ENCODE measurements around the gene BTAF1.
"Not testable (repeated sequence)": the region's sequence is repeated elsewhere in the genome, so short reads cannot be mapped to it uniquely, and the experiment has no call there.

The BTAF1 gene

GRCh38 chr10:91923371-91924211 lies at the start of gene BTAF1:
BTAF1 (plus strand) TSS chr10:91923770; CDS start chr10:91924077, 307 bp downstream.
- peak; percentile 88 for DNase-seq (ENCODE audit: low read depth)

DNA sequence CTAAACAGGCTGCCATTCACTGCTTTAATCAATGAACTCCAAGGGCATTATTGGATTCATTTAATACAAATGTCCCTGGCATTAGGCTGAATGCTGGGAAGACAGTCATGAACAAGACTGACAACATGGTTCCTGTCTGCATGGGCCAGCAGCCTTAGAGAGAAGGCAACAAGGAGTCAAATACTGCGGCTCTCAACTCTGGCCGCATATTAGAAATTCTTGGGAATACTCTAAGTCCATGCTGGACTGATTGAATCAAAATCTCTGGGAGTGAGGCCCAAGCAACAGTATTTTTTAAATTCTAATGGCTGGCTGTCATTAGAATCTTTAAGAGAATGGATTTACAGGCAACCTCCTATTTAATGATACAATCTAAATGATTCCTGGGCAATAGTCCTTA lies 48.4 kb upstream of the BTAF1 start:
- DNase-seq (ENCODE audit: low read depth): no peak

DNA sequence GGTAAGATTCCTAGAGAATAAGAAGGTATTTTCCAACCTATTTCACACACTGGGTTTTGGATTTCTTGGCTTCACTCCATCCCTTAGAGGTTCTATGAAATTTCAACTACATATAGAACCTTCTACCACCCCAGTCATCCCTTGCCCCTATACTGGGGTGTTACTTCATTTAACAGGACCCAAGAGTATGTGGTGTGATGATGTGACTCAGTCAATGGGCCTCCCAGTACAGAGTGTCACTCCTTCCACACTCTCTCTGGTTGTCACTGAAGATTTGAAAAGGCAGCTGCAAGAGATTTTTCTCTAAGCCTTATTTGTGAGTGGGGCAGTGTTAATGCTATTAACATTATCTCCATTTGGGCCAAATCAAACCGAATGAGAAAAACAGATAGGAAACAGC lies 47.8 kb upstream of the BTAF1 start:
- DNase-seq (ENCODE audit: low read depth): no peak

- DNase-seq (ENCODE audit: low read depth): no peak
These were observed 43.9 kb upstream of the BTAF1 start for GRCh38 chr10:91879515-91880170.

DNA sequence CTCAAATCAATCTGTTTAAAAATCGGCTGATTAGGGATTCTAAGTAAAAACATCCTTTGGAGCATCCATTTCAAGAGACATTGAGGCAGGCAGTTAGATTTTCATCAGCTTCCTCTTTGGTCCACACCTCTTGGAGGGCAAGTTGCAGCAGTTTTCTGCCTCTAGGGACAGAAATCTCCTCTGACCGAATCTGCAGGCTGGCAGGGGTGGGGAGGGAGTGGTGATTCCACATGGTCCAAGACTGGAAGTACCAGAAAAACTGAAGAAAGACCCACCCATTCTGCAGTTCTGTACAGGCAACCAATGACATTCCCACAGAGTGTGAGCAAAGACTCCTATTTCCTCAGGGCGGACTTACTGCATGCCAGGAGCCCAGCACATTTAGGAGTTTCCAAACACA lies 43.3 kb upstream of the BTAF1 start:
- DNase-seq (ENCODE audit: low read depth): no peak

DNA sequence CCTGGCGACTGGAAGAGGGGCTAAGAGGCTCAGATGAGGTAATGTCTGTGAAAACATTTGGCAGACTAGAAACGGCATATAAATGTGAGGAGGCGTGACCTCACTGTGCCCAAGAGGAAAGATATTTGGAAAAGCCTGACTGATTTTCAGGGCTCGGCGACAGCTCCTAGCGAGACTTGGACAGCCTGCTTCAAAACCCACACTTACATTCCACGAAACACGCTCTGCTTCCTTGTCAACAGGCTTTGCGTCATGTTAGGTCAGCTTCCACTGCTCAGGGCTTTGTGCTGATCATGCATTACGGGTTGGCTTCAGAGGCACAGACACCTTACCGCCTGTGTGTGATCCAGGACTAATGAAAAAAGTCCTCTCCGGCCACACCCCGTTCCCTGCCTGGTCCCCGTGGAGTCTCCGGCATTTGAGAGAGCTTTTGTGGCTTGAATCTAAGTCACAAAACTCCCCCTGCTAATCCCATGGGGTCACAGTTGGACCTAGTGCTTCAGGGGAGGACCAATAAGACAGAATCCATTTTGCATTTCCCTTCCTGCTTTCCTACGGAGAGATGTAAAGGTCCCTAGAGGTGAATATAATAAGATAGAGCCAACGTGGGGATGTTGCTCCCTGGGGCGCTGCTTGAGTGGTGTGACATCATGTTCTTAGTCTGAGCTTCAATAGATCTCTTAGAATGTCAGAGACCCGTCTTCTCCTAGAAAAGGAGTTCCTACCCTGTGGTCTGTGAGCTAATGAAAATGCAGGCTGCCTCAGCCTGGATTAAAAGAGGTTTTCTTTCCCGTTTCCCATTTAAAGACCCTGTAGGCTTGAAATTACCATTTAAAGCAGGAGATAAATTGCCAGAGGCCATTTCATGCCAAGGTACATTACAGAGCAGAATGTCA lies 39.8 kb upstream of the BTAF1 start:
- DNase-seq (ENCODE audit: low read depth): no peak

DNA sequence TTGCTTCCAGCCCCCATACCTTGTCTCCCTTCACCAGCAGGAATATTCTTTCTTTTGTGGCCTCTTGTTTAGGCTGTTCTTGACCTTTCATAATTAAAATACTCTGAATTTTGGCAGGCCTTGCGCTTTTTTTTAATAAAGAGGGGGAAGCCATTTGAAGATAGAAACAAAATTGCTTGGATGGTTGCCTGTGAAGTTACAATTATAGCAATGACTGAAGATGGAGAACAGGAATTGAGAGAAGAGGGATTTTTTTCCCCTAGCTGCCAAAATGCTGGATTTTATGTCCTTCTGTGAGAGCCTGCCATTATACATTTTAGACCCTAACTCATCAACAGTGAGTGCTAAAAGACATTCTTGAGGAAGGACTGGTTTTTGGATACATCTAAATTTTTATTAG lies 39.0 kb upstream of the BTAF1 start:
- DNase-seq (ENCODE audit: low read depth): no peak

- DNase-seq (ENCODE audit: low read depth): no peak
These were observed 38.0 kb upstream of the BTAF1 start for GRCh38 chr10:91885362-91886079.

- DNase-seq (ENCODE audit: low read depth): no peak
These were observed 36.7 kb upstream of the BTAF1 start for GRCh38 chr10:91886954-91887271.

- peak; percentile 14 for DNase-seq (ENCODE audit: low read depth)
These were observed 36.1 kb upstream of the BTAF1 start for GRCh38 chr10:91887272-91888076.

- no peak for DNase-seq (ENCODE audit: low read depth)
These were observed 32.2 kb upstream of the BTAF1 start for GRCh38 chr10:91891125-91892001.

DNA sequence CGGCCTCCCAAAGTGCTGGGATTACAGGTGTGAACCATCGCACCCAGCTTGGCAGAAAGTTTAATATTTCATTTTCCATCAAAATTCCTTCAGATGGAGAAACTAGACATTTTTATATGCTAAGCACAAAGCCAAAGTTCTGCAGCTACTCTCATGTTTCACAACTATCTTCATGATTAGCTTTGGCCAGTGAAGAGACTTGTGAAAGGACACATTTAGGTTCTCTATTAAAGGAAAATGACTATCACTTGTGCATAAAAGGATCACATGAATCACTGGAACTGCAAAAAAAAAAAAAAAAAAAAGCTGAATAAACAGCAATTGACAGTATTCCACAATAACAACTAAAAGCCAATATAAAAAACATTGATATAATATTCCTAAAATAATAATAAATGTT lies 30.5 kb upstream of the BTAF1 start:
- DNase-seq (ENCODE audit: low read depth): no peak

DNA sequence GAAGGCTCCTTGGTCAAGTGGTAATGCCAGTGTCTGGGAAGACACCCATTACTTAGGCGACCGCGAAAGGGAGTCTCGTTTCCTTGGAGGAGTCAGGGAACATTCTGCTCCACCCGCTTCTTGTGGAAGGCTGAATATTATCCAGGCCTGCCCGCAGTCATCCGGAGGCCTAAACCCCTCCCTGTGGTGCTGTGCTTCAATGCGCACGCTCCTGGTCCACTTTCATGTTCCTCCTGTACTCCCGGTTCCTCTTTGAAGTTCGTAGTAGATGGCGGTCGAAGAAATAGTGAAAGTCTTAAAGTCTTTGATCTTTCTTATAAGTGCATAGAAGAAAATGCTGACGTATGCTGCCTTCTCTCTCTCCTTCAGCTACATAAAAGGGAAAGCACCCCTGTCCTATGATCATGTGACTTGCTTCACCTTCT lies 29.3 kb upstream of the BTAF1 start:
- DNase-seq (ENCODE audit: low read depth): not testable (repeated sequence)

GRCh38 chr10:91896212-91896756 lies 27.3 kb upstream of the BTAF1 start:
- DNase-seq (ENCODE audit: low read depth): no peak

GRCh38 chr10:91897421-91897820 lies 26.1 kb upstream of the BTAF1 start:
- no peak for DNase-seq (ENCODE audit: low read depth)

GRCh38 chr10:91901784-91902677 lies 21.5 kb upstream of the BTAF1 start:
- DNase-seq (ENCODE audit: low read depth): peak; percentile 69

DNA sequence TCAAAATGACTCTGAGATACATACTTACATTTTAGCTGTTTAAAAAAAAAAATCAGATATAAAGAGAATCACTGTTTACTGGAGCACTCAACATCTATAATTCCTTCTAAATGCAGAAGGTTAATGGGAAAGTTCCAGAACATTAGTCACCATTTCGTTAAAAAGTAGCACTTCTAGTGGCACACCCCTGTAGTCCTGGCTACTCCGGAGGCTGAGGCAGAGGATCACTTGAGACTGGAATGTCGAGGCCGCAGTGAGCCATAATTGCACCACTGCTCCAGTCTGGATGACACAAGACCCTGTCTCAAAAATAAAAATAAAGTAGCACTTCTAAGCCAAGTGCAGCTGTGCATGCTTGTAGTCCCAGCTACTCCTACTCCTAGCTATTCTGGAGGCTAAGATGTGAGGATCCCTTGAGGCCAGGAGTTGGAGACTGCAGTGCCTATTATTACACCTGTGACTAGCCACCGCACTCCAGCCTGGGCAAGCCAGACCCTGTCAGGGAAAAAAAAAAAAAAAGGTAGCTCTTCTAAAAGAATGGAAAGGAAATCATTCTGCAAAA lies 16.5 kb upstream of the BTAF1 start:
- DNase-seq (ENCODE audit: low read depth): no peak

GRCh38 chr10:91907914-91908336 lies 15.6 kb upstream of the BTAF1 start:
- no peak for DNase-seq (ENCODE audit: low read depth)
